Brain microvascular endothelial cell (primary cell): ENCODE data around the gene CHP1.
"Not testable (repeated sequence)": the region's sequence is repeated elsewhere in the genome, so short reads cannot be mapped to it uniquely, and the experiment has no call there.

ENCODE experiments used
- DNase-seq: peaks from one replicate; pipeline ENCODE4 v3.0.0-alpha.2; 2020
- H3K27ac ChIP-seq: fragments of 250-450 bp; sonication (Bioruptor Pico); 2 replicates; pipeline ENCODE4 v1.5.1; 2020; ENCODE audit warnings: mild to moderate bottlenecking, moderate library complexity
- H3K27me3 ChIP-seq: fragments of 250-450 bp; sonication (Bioruptor Pico); replicated peaks from 2 replicates; pipeline ENCODE4 v1.5.1; 2020; ENCODE audit warnings: mild to moderate bottlenecking
- H3K36me3 ChIP-seq: fragments of 250-450 bp; sonication (Bioruptor Pico); replicated peaks from 2 replicates; pipeline ENCODE4 v1.5.1; 2020; ENCODE audit warnings: mild to moderate bottlenecking
- H3K4me3 ChIP-seq: 2 replicates; pipeline ENCODE4 v1.5.1; 2011; ENCODE audit warnings: low read depth, mild to moderate bottlenecking, control low read depth, low read length, moderate library complexity
- CTCF ChIP-seq: IDR thresholded peaks from 2 replicates; pipeline ENCODE4 v1.5.1; 2011; ENCODE audit warnings: low read depth, mild to moderate bottlenecking, moderate library complexity, low read length, control low read depth, inconsistent platforms; ENCODE audit errors: missing control alignments
- in situ Hi-C: cut with HindIII; loops from 2 replicates; pipeline ENCODE4 v1.10.0; 2017; ENCODE audit warnings: low sequenced_read_pairs, low pct_ligation_motif_present

Gene CHP1

DNA sequence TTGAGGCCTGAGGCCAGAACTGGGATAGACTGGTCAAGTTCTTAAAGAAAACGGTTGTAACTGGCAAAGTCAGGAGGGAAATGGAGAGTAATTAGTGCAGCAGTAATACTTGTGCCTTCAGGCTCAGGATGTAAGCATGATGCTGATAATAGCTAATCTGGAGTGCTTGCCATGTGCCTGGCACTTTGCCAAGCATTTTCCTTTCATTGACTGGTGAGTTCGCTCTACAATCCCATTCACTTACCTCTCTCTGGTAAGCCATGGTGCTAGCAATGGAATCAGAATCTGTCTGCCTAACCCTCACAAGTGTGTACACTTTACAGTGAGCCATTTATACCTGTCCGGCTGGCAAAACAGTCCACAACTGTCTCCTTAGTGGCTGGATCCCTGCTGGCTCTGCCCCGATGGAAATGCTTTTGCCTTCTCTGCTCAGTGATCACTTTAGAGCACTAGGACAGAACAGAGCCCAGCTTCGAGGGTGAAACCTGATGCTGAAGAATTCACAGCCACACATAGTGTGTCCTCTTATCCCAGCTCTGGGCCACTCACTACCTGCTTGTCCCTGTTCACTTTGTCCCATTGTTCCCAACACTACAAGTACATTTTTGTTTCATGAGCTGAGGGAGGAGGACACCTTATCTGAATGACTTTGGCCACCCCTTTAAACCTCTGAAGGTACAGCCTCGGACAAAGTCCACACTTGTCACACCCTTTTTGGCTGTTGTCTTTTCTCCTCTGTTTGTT, 10.3 kb downstream of the CHP1 start:
- no peak overlapping the region for H3K27ac ChIP-seq
- in situ Hi-C loops = no loop called here
- H3K36me3 ChIP-seq = peaks cover 13% of the 10 kb centered on the region
- H3K27me3 ChIP-seq = no peaks in the 10 kb centered on the region
- no peak for TF ChIP-seq CTCF
- no peak overlapping the region for H3K4me3 ChIP-seq
- DNase-seq = no peak

DNA sequence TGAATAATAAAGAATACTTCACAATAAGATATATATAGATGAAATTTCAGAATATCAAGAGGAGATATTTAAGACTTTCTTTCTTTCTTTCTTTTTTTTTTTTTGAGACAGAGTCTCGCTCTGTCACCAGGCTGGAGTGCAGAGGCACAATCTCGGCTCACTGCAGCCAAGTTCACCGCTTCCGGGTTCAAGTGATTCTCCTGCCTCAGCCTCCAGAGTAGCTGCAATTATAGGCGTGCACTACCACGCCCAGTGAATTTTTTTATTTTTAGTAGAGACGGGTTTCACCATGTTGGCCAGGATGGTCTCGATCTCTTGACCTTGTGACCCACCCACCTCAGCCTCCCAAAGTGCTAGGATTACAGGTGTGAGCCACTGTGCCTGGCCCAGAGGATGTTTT, 19.7 kb downstream of the CHP1 start:
- DNase-seq, H3K36me3 ChIP-seq, in situ Hi-C loops, H3K27me3 ChIP-seq, H3K27ac ChIP-seq, H3K4me3 ChIP-seq: not testable (repeated sequence)

- TF ChIP-seq CTCF = no peak
- in situ Hi-C loops = no loop called here
- Histone ChIP-seq H3K27ac (no peak overlapping the region), H3K27me3 (no peaks in the 10 kb centered on the region), H3K4me3 (no peak overlapping the region), H3K36me3 (peaks cover 14% of the 10 kb centered on the region)
- DNase-seq = no peak
Observed at GRCh38 chr15:41251411-41251810, 20.3 kb downstream of the CHP1 start.

GRCh38 chr15:41254560-41254959, 23.5 kb downstream of the CHP1 start:
- Histone ChIP-seq H3K27me3 (no peaks in the 10 kb centered on the region), H3K4me3 (no peak overlapping the region), H3K27ac (no peak overlapping the region), H3K36me3 (peaks cover 19% of the 10 kb centered on the region)
- no peak for DNase-seq
- no peak for TF ChIP-seq CTCF
- in situ Hi-C loops = no loop called here

DNA sequence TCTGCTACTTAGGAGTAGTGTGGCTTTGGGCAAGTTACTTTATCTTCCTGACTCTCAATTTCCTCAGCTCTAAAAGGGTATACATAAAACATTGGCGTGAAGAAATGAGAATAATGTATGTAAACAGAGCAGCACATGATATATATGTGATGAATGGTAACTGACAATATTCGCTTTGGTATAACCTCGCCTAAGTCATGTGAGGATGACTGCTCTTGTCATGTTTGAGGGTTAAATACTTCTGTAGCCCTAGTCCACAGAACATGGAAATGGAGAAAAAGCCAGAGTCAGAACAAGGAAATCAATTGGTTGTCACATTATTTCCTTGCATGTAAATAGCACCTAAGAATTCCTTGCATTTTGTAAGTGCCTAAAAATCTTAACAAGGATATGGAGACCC, 25.0 kb downstream of the CHP1 start:
- DNase-seq = no peak
- in situ Hi-C loops = no loop called here
- H3K36me3 ChIP-seq = peaks cover 19% of the 10 kb centered on the region

DNA sequence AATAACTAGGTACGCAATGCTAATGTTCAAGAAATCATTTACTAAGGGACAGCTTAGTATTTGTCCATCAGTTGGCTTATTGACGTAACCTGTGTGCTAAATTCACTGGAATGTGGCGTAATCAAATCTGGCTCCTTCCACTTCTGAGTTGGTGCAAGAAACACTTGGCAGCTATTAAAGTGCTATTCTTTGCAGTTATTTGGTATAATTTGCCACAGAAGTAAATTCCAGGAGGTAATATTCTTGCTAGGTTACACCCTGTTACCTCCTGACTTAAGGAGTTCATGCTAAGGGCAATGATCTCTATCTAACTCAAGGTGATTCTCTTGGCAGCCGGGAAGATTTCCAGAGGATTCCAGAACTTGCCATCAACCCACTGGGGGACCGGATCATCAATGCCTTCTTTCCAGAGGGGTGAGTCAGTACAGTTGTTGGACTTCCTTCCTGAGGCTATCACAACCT, 25.5 kb downstream of the CHP1 start:
- Histone ChIP-seq H3K36me3 (peaks cover 19% of the 10 kb centered on the region), H3K27ac (no peak overlapping the region), H3K4me3 (no peak overlapping the region), H3K27me3 (no peaks in the 10 kb centered on the region)
- in situ Hi-C loops = no loop called here
- TF ChIP-seq CTCF = no peak
- no peak for DNase-seq

More for the DNA sequence above, 25.0 kb downstream of the CHP1 start:
- H3K27ac ChIP-seq = no peak overlapping the region
- no peak overlapping the region for H3K4me3 ChIP-seq
- H3K27me3 ChIP-seq = no peaks in the 10 kb centered on the region
- no peak for TF ChIP-seq CTCF
